Keratinocyte (primary cell): ENCODE results near the gene IGF2BP1.

Experiments used
- CTCF ChIP-seq, 3 experiments: IDR thresholded peaks in 1 of 3; conservative IDR thresholded peaks in 1 of 3; optimal IDR thresholded peaks in 1 of 3; 2 replicates in 2 of 3; 3 replicates in 1 of 3; pipeline versions ENCODE3 to v1.5.1; 2011; ENCODE audit warnings: low read length in 3 of 3, mild to moderate bottlenecking in 3 of 3, moderate library complexity in 2 of 3, control low read depth in 1 of 3, inconsistent platforms in 1 of 3; ENCODE audit not compliant: insufficient read depth in 2 of 3; ENCODE audit errors: extremely low read depth in 1 of 3
- EZH2 ChIP-seq: IDR thresholded peaks from one replicate; pipeline ENCODE4 v1.6.1; 2012; ENCODE audit warnings: inconsistent platforms, mild to moderate bottlenecking, low read length, moderate library complexity

GRCh38 chr17:48951572-48951971 lies 45.6 kb upstream of the IGF2BP1 start:
- TF ChIP-seq CTCF (optimal IDR thresholded peaks at IDR 0.05 in 1 of 3, IDR thresholded peaks at IDR 0.05 in 1 of 3, conservative IDR thresholded peaks at IDR 0.05 in 1 of 3; ENCODE audit: extremely low read depth in 1 of 3, insufficient read depth in 2 of 3, low read length in 3 of 3) (no peak), EZH2 (no peak)
